DOHH2 (cell line): ENCODE measurements around the gene KLHL26.

Experiments
- H3F3A ChIP-seq: fragments of 200-600 bp; sonication (generic), shearing (Covaris generic); 2 replicates; pipeline ENCODE4 v1.6.0; 2016; ENCODE audit warnings: antibody characterized with exemption, mild to moderate bottlenecking; ENCODE audit not compliant: control insufficient read depth, insufficient read depth
- H3K27ac ChIP-seq: fragments of 200-600 bp; sonication (generic); 2 replicates; pipeline ENCODE4 v1.5.1; 2014; ENCODE audit warnings: low read depth, mild to moderate bottlenecking, low read length, moderate library complexity
- H3K27me3 ChIP-seq: fragments of 200-600 bp; sonication (generic); 2 replicates; pipeline ENCODE4 v1.6.1; 2014; ENCODE audit warnings: mild to moderate bottlenecking, low read length, mixed read lengths; ENCODE audit not compliant: control insufficient read depth
- H3K36me3 ChIP-seq: fragments of 200-600 bp; sonication (generic); 2 replicates; pipeline ENCODE4 v1.6.1; 2014; ENCODE audit warnings: mild to moderate bottlenecking, low read length, moderate library complexity, mixed read lengths; ENCODE audit not compliant: control insufficient read depth
- H3K4me1 ChIP-seq: fragments of 200-600 bp; sonication (generic); 2 replicates; pipeline ENCODE4 v1.6.1; 2014; ENCODE audit warnings: mild to moderate bottlenecking, low read length, mixed read lengths; ENCODE audit not compliant: control insufficient read depth
- H3K4me2 ChIP-seq: fragments of 200-600 bp; sonication (generic); 2 replicates; pipeline ENCODE4 v1.6.0; 2014; ENCODE audit warnings: mild to moderate bottlenecking, low read length, moderate library complexity
- H3K4me3 ChIP-seq: fragments of 200-600 bp; sonication (generic); 2 replicates; pipeline ENCODE4 v1.5.1; 2014; ENCODE audit warnings: mild to moderate bottlenecking, low read length, mixed read lengths
- H3K79me2 ChIP-seq: fragments of 200-600 bp; sonication (generic); 2 replicates; pipeline ENCODE4 v1.6.1; 2014; ENCODE audit warnings: mild to moderate bottlenecking, low read length, mixed read lengths; ENCODE audit not compliant: control insufficient read depth
- H3K9me2 ChIP-seq: fragments of 200-600 bp; sonication (generic); replicated peaks from 2 replicates; pipeline ENCODE4 v1.6.1; 2014; ENCODE audit warnings: mild to moderate bottlenecking, low read length, mixed read lengths; ENCODE audit not compliant: control insufficient read depth
- H3K9me3 ChIP-seq: fragments of 200-600 bp; sonication (generic); 2 replicates; pipeline ENCODE4 v1.6.1; 2014; ENCODE audit warnings: antibody characterized with exemption, low read length, mixed read lengths; ENCODE audit not compliant: control insufficient read depth, insufficient read depth
- H4K20me1 ChIP-seq: fragments of 200-600 bp; sonication (generic); 2 replicates; pipeline ENCODE4 v1.6.0; 2014; ENCODE audit warnings: low read depth, mild to moderate bottlenecking, antibody characterized with exemption, low read length, moderate library complexity; ENCODE audit not compliant: control insufficient read depth, insufficient read depth
- EZH2phosphoT487 ChIP-seq: fragments of 200-600 bp; sonication (generic); IDR thresholded peaks from 2 replicates; pipeline ENCODE4 v1.6.1; 2017; ENCODE audit warnings: borderline replicate concordance, mild to moderate bottlenecking, antibody characterized with exemption, low read length, moderate library complexity, mixed read lengths
- TF ChIP-seq, protein P1 (sequence below): fragments of 200-600 bp; sonication (generic); IDR thresholded peaks from one replicate; pipeline ENCODE4 v1.5.1; 2014; ENCODE audit warnings: antibody characterized with exemption, mild to moderate bottlenecking, low read depth, low read length; ENCODE audit not compliant: poor library complexity, severe bottlenecking

KLHL26 gene

DNA sequence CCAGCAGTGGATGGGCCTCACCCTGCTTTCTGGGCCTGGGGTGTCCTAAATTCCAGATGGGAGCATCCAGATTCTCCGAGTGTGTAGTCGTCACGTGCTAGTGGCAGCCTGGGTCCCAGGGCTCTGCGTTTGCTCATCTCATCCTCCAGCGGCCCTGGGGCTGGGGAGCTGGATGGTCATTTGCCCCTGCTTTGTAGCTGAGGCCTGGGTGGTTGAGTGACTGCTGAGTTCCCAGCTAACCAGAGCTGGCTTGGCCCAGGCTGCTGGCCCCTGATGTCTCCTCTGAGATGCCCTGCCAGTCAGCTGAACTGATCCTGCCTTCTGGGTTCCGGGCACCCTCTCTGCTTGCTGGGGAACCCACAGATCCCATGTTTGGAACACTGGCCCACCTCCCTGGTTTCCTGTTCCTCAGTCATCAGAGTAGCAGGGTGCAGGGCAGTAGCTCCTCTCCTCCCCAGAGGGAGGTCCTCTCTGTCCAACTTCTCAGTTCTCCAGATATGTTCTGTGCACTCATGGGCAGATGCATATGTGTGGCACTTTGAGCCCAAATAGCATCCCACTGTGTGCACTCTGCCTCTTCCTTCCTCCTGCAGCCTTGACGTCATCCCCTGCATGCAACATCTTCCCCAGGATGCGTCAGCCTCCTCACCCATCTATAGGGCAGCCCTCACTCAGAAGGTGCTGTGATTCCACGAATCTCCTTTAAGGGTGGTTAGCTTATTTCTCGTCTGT is 24.3 kb downstream of the KLHL26 start:
- Histone ChIP-seq H3K4me3 (no peak overlapping the region), H3K79me2 (peaks cover 2% of the 10 kb centered on the region; the same call in 1 of the 2 replicates)

DNA sequence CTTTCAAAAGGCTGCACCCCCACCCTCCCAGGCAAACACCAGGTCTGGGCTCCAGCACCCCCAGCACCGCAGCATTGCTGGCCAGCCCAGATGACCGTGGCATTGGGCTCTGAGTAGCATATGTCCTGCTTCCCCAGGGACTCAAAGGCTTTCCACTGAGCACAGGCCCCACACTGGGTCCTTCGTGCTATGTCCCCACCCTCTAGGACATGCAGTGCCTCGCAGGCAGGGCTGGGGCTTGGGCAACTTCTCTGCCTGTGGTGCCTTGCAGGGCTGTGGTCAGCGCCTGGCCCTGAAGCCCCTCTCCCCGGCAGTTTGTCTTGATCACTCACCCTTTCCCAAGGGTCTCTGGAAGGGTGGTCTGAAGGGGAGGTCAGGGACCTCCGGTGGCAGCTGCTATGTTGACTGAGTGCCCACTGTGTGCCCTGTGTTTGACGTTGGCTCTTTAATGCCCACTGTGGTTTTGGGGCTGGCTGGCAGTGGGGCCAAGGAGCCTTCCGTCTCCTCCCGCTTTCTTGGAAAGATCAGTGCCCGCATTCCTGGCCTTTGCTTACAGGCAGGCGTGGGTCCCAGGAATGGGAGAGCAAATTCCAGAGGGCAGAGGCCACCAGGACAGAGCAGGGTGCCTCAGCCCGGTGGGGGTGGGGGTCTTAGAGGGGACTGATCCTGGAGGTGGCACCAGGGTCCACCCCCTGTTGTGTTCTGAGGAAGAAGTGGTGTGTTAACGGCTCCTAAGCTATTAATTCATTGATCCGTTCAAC is 26.3 kb downstream of the KLHL26 start:
- TF ChIP-seq, protein P1, sequence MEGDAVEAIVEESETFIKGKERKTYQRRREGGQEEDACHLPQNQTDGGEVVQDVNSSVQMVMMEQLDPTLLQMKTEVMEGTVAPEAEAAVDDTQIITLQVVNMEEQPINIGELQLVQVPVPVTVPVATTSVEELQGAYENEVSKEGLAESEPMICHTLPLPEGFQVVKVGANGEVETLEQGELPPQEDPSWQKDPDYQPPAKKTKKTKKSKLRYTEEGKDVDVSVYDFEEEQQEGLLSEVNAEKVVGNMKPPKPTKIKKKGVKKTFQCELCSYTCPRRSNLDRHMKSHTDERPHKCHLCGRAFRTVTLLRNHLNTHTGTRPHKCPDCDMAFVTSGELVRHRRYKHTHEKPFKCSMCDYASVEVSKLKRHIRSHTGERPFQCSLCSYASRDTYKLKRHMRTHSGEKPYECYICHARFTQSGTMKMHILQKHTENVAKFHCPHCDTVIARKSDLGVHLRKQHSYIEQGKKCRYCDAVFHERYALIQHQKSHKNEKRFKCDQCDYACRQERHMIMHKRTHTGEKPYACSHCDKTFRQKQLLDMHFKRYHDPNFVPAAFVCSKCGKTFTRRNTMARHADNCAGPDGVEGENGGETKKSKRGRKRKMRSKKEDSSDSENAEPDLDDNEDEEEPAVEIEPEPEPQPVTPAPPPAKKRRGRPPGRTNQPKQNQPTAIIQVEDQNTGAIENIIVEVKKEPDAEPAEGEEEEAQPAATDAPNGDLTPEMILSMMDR, result no peak
- TF ChIP-seq EZH2phosphoT487, result no peak
- H3K9me2 ChIP-seq, result no peaks in the 10 kb centered on the region
- 0 out of 2 replicates have a peak, but pooled peaks cover 3% of the 10 kb centered on the region for H4K20me1 ChIP-seq
- no peak overlapping the region for H3K27ac ChIP-seq
- H3K36me3 ChIP-seq, result peaks cover under 1% of the 10 kb centered on the region; the same call in 1 of the 2 replicates
- H3F3A ChIP-seq, result no peaks in the 10 kb centered on the region
- H3K4me1 ChIP-seq, result peaks cover 9% of the 10 kb centered on the region
- H3K27me3 ChIP-seq, result no peaks in the 10 kb centered on the region; the same call in 1 of the 2 replicates
- H3K9me3 ChIP-seq, result no peaks in the 10 kb centered on the region
- no peaks in the 10 kb centered on the region for H3K79me2 ChIP-seq
- no peak overlapping the region for H3K4me2 ChIP-seq
- no peak overlapping the region for H3K4me3 ChIP-seq

More for the DNA sequence above, 24.3 kb downstream of the KLHL26 start:
- H3K36me3 ChIP-seq, result no peaks in the 10 kb centered on the region
- no peaks in the 10 kb centered on the region for H3F3A ChIP-seq
- H3K9me2 ChIP-seq, result no peaks in the 10 kb centered on the region
- H3K27me3 ChIP-seq, result peaks cover 5% of the 10 kb centered on the region; the same call in 1 of the 2 replicates
- no peak overlapping the region for H3K27ac ChIP-seq
- TF ChIP-seq, protein P1, result no peak
- no peak for TF ChIP-seq EZH2phosphoT487
- no peak overlapping the region for H3K4me2 ChIP-seq
- H3K4me1 ChIP-seq, result peaks cover 14% of the 10 kb centered on the region
- H4K20me1 ChIP-seq, result 0 out of 2 replicates have a peak, but pooled peaks cover 3% of the 10 kb centered on the region
- H3K9me3 ChIP-seq, result no peaks in the 10 kb centered on the region

DNA sequence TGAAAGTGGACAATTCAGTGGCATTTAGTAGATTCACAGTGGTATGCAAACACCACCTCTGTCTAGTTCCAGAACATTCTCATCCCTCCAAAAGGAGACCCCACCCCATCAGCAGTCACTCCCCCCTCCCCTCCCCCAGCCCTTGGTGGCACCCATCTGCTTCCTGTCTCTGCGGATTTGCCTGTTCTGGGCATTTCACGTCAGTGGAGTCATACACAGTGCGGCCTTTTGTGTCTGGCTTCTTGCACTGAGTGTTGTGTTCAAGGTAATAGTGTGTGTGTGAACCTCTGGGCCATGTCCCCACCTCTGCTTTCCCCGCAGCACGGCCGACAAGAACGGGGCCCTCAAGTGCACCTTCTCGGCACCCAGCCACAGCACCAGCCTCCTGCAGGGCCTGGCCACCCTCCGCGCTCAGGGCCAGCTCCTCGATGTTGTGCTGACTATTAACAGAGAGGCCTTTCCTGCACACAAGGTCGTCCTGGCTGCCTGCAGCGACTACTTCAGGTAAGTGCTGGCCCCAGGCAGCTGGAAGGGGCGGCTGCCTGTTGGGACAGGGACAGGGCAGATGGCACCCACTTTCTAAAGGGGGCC is 27.2 kb downstream of the KLHL26 start:
- Histone ChIP-seq H3K4me2 (no peak overlapping the region), H3K27me3 (no peaks in the 10 kb centered on the region; the same call in 1 of the 2 replicates), H3K9me2 (no peaks in the 10 kb centered on the region), H3K27ac (no peak overlapping the region), H3K36me3 (peaks cover 8% of the 10 kb centered on the region; the same call in 1 of the 2 replicates), H3K79me2 (no peaks in the 10 kb centered on the region), H3F3A (no peaks in the 10 kb centered on the region), H3K9me3 (no peaks in the 10 kb centered on the region), H3K4me1 (peaks cover 5% of the 10 kb centered on the region), H3K4me3 (no peak overlapping the region), H4K20me1 (0 out of 2 replicates have a peak, but pooled peaks cover 2% of the 10 kb centered on the region)
- TF ChIP-seq EZH2phosphoT487, result no peak
- TF ChIP-seq, protein P1, result no peak
